Measurements from ENCODE around the gene RTRAF.
A peak's percentile ranks its signal among the peaks of the same experiment; 100 is the strongest.

Gene RTRAF

GRCh38 chr14:51993285-51993920 is 4.1 kb downstream of the RTRAF start:
- DNase-seq (ENCODE audit: low read depth), result no peak

- peak; percentile 48 for DNase-seq (ENCODE audit: low read depth)
Measured at GRCh38 chr14:51996148-51996746, 6.9 kb downstream of the RTRAF start.

- no peak for DNase-seq (ENCODE audit: low read depth)
Measured at GRCh38 chr14:51998348-51998747, 9.0 kb downstream of the RTRAF start.

- peak; percentile 18 for DNase-seq (ENCODE audit: low read depth)
Measured at GRCh38 chr14:51999084-51999483, 9.7 kb downstream of the RTRAF start.

- DNase-seq (ENCODE audit: low read depth), result no peak
Measured at GRCh38 chr14:52000019-52000582, 10.8 kb downstream of the RTRAF start.

- peak; percentile 14 for DNase-seq (ENCODE audit: low read depth)
Measured at GRCh38 chr14:52000696-52001095, 11.3 kb downstream of the RTRAF start.

GRCh38 chr14:52002542-52002941 is 13.2 kb downstream of the RTRAF start:
- no peak for DNase-seq (ENCODE audit: low read depth)

GRCh38 chr14:52003324-52003723 is 14.0 kb downstream of the RTRAF start:
- peak; percentile 72 for DNase-seq (ENCODE audit: low read depth)

- DNase-seq (ENCODE audit: low read depth), result no peak
Measured at GRCh38 chr14:52005625-52006024, 16.3 kb downstream of the RTRAF start.

- no peak for DNase-seq (ENCODE audit: low read depth)
Measured at GRCh38 chr14:52006361-52006760, 17.0 kb downstream of the RTRAF start.

GRCh38 chr14:52007211-52007610 is 17.9 kb downstream of the RTRAF start:
- no peak for DNase-seq (ENCODE audit: low read depth)

GRCh38 chr14:52007637-52008036 is 18.3 kb downstream of the RTRAF start:
- DNase-seq (ENCODE audit: low read depth), result no peak

- no peak for DNase-seq (ENCODE audit: low read depth)
Measured at GRCh38 chr14:52008136-52008535, 18.8 kb downstream of the RTRAF start.

GRCh38 chr14:52010173-52010693 is 20.9 kb downstream of the RTRAF start:
- no peak for DNase-seq (ENCODE audit: low read depth)

GRCh38 chr14:52011523-52011922 is 22.2 kb downstream of the RTRAF start:
- DNase-seq (ENCODE audit: low read depth), result no peak

GRCh38 chr14:52012635-52013034 is 23.3 kb downstream of the RTRAF start:
- peak; percentile 97 for DNase-seq (ENCODE audit: low read depth)

GRCh38 chr14:52013984-52014600 is 24.7 kb downstream of the RTRAF start:
- no peak for DNase-seq (ENCODE audit: low read depth)

GRCh38 chr14:52014601-52015267 is 25.4 kb downstream of the RTRAF start:
- DNase-seq (ENCODE audit: low read depth), result no peak

- DNase-seq (ENCODE audit: low read depth), result no peak
Measured at GRCh38 chr14:52015411-52016030, 26.2 kb downstream of the RTRAF start.

GRCh38 chr14:52018252-52018651 is 28.9 kb downstream of the RTRAF start:
- DNase-seq (ENCODE audit: low read depth), result no peak

GRCh38 chr14:52018970-52019369 is 29.6 kb downstream of the RTRAF start:
- DNase-seq (ENCODE audit: low read depth), result no peak

- no peak for DNase-seq (ENCODE audit: low read depth)
Measured at GRCh38 chr14:52020161-52020714, 30.9 kb downstream of the RTRAF start.
